Trophoblast cell (in vitro differentiated cells and primary cell): ENCODE data around the gene SLC6A4.

Source experiments
- DNase-seq, 2 donors: peaks; one replicate each; pipeline ENCODE4 v3.0.0-alpha.2; 2016
- H2AFZ ChIP-seq: 2 replicates; pipeline ENCODE4 v1.6.1; 2013; ENCODE audit warnings: low read length, moderate library complexity, mild to moderate bottlenecking; ENCODE audit not compliant: insufficient read depth, poor library complexity
- H2AK5ac ChIP-seq: 2 replicates; pipeline ENCODE4 v1.6.1; 2013; ENCODE audit warnings: mild to moderate bottlenecking, low read length
- H2BK120ac ChIP-seq: 2 replicates; pipeline ENCODE4 v1.6.1; 2013; ENCODE audit warnings: low read length, mild to moderate bottlenecking, moderate library complexity; ENCODE audit not compliant: insufficient read depth, poor library complexity
- H2BK12ac ChIP-seq: 2 replicates; pipeline ENCODE4 v1.6.1; 2013; ENCODE audit warnings: mild to moderate bottlenecking, low read length, moderate library complexity
- H2BK5ac ChIP-seq: 2 replicates; pipeline ENCODE4 v1.6.1; 2013; ENCODE audit warnings: low read length, low read depth, moderate library complexity, mild to moderate bottlenecking; ENCODE audit not compliant: poor library complexity
- H3K14ac ChIP-seq: 2 replicates; pipeline ENCODE4 v1.6.1; 2013; ENCODE audit warnings: mild to moderate bottlenecking, low read length
- H3K18ac ChIP-seq: 2 replicates; pipeline ENCODE4 v1.6.1; 2013; ENCODE audit warnings: mild to moderate bottlenecking, low read length
- H3K23ac ChIP-seq: 2 replicates; pipeline ENCODE4 v1.6.1; 2013; ENCODE audit warnings: low read length
- H3K27ac ChIP-seq: 2 replicates; pipeline ENCODE4 v1.5.1; 2013; ENCODE audit warnings: low read depth, mild to moderate bottlenecking, inconsistent platforms, low read length, moderate library complexity
- H3K27me3 ChIP-seq: 2 replicates; pipeline ENCODE4 v1.6.1; 2013; ENCODE audit warnings: inconsistent platforms, mild to moderate bottlenecking, low read length, moderate library complexity; ENCODE audit not compliant: insufficient read depth
- H3K36me3 ChIP-seq, 2 experiments: 1 replicate in 1 of 2; 2 replicates in 1 of 2; pipeline ENCODE4 v1.6.1; 2013; ENCODE audit warnings: low read length in 2 of 2, mild to moderate bottlenecking in 2 of 2, moderate library complexity in 1 of 2; ENCODE audit not compliant: insufficient read depth in 2 of 2, control insufficient read depth in 1 of 2
- H3K4ac ChIP-seq: 2 replicates; pipeline ENCODE4 v1.6.1; 2013; ENCODE audit warnings: low read depth, mild to moderate bottlenecking, low read length, moderate library complexity
- H3K4me1 ChIP-seq, 2 experiments: 1 replicate in 1 of 2; 2 replicates in 1 of 2; pipeline ENCODE4 v1.6.1; 2013; ENCODE audit warnings: low read length in 2 of 2, mild to moderate bottlenecking in 2 of 2, moderate library complexity in 1 of 2; ENCODE audit not compliant: insufficient read depth in 2 of 2, control insufficient read depth in 1 of 2
- H3K4me2 ChIP-seq: 2 replicates; pipeline ENCODE4 v1.6.1; 2013; ENCODE audit warnings: inconsistent platforms, mild to moderate bottlenecking, low read length, moderate library complexity
- H3K4me3 ChIP-seq: 2 replicates; pipeline ENCODE4 v1.5.1; 2013; ENCODE audit warnings: mild to moderate bottlenecking, low read depth, low read length, inconsistent platforms
- H3K79me1 ChIP-seq: one replicate; pipeline ENCODE4 v1.6.1; 2013; ENCODE audit warnings: low read length
- H3K79me2 ChIP-seq: 2 replicates; pipeline ENCODE4 v1.6.1; 2013; ENCODE audit warnings: low read length, mild to moderate bottlenecking; ENCODE audit not compliant: control insufficient read depth, insufficient read depth, poor library complexity
- H3K9ac ChIP-seq: 2 replicates; pipeline ENCODE4 v1.6.1; 2013; ENCODE audit warnings: mild to moderate bottlenecking, low read length
- H3K9me3 ChIP-seq: 2 replicates; pipeline ENCODE4 v1.6.1; 2013; ENCODE audit warnings: low read depth, mild to moderate bottlenecking, control low read depth, inconsistent platforms, low read length; ENCODE audit not compliant: insufficient read depth
- H4K12ac ChIP-seq: 2 replicates; pipeline ENCODE4 v1.6.1; 2013; ENCODE audit warnings: low read depth, mild to moderate bottlenecking, low read length, moderate library complexity
- H4K8ac ChIP-seq: 2 replicates; pipeline ENCODE4 v1.6.1; 2013; ENCODE audit warnings: low read depth, mild to moderate bottlenecking, low read length, moderate library complexity
- H4K91ac ChIP-seq: one replicate; pipeline ENCODE4 v1.6.1; 2013; ENCODE audit warnings: low read depth, mild to moderate bottlenecking, low read length, moderate library complexity
- WGBS: extraction: QIAGEN DNeasy Blood & Tissue Kit; methylation state at CpG from one replicate; pipeline ENCODE4 v1.1.7; 2013; ENCODE audit warnings: missing lambda C conversion rate; ENCODE audit not compliant: insufficient read length, insufficient coverage; ENCODE audit errors: extremely low coverage; 5-methylcytosine and 5-hydroxymethylcytosine counted together

The SLC6A4 gene

DNA sequence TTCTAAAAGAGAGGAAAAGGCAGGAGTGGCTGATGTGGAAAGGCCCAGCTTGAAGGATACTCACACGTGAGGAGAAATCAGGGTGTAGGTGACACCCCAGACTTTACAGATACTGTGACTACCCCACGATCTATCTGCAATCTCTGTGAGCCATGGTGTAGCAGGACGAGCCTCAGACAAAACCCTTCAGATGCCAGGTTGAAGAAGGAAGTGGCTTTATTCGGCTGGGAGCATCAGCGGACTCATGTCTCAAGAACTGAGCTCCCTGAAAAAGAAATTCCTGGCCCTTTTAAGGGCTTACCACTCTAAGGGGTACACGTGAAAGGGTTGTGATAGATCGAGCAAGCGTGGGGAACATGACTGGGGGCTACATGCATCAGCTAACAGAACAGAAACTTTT lies 4.7 kb upstream of the SLC6A4 start:
- Histone ChIP-seq H2AK5ac (no peak overlapping the region), H2BK5ac (no peak overlapping the region), H3K79me1 (no peaks in the 10 kb centered on the region), H3K9ac (no peak overlapping the region), H4K8ac (no peak overlapping the region), H4K91ac (no peak overlapping the region), H3K27me3 (peaks cover 8% of the 10 kb centered on the region), H3K18ac (no peak overlapping the region), H2BK120ac (no peak overlapping the region), H3K4ac (no peak overlapping the region), H3K23ac (no peak overlapping the region), H3K4me3 (no peak overlapping the region), H3K36me3 (no peaks in the 10 kb centered on the region), H3K27ac (no peak overlapping the region), H3K4me2 (no peak overlapping the region), H2AFZ (no peak overlapping the region), H2BK12ac (no peak overlapping the region), H3K14ac (no peak overlapping the region), H3K9me3 (peaks cover 18% of the 10 kb centered on the region), H3K4me1 (peaks cover 19 to 26% of the 10 kb centered on the region in 2 experiments), H3K79me2 (no peaks in the 10 kb centered on the region), H4K12ac (no peak overlapping the region)
- no CpG with 5 or more reads among the region's 8 CpGs for WGBS
- DNase-seq: no peak

DNA sequence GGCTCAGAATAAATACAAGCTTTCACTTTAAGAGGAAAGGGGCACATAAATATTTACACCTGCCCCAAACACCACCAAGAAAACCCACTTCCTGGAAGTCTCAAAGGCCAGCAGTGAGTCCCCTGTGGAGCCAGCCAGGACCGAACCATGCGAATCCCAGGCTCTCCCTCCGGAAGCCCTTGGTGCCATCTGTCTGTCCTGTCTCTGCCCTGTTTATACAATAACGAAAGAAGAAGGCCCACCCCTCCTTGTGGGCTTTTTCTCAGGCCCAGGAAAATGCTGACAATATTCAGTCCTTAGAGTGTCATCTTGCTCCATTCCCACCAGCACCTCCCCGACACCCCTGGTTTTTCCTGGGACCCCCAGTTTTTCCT lies 3.6 kb upstream of the SLC6A4 start:
- H2BK12ac ChIP-seq: no peak overlapping the region
- H2AK5ac ChIP-seq: no peak overlapping the region
- no peak overlapping the region for H3K4me3 ChIP-seq
- DNase-seq: no peak
- H2BK5ac ChIP-seq: no peak overlapping the region
- peaks cover 13% of the 10 kb centered on the region for H3K27me3 ChIP-seq
- H3K9me3 ChIP-seq: peaks cover 19% of the 10 kb centered on the region
- H2AFZ ChIP-seq: no peak overlapping the region
- no peaks in the 10 kb centered on the region for H3K79me2 ChIP-seq
- H3K18ac ChIP-seq: no peak overlapping the region
- no peak overlapping the region for H3K23ac ChIP-seq
- H3K4ac ChIP-seq: no peak overlapping the region
- H3K4me2 ChIP-seq: no peak overlapping the region
- H4K12ac ChIP-seq: no peak overlapping the region
- no CpG with 5 or more reads among the region's 5 CpGs for WGBS
- no peak overlapping the region for H3K9ac ChIP-seq
- H3K4me1 ChIP-seq: peaks cover 19 to 27% of the 10 kb centered on the region in 2 experiments
- H3K36me3 ChIP-seq: no peaks in the 10 kb centered on the region
- no peak overlapping the region for H3K27ac ChIP-seq
- H3K79me1 ChIP-seq: no peaks in the 10 kb centered on the region
- no peak overlapping the region for H3K14ac ChIP-seq
- H4K8ac ChIP-seq: no peak overlapping the region
- H4K91ac ChIP-seq: no peak overlapping the region
- no peak overlapping the region for H2BK120ac ChIP-seq

DNA sequence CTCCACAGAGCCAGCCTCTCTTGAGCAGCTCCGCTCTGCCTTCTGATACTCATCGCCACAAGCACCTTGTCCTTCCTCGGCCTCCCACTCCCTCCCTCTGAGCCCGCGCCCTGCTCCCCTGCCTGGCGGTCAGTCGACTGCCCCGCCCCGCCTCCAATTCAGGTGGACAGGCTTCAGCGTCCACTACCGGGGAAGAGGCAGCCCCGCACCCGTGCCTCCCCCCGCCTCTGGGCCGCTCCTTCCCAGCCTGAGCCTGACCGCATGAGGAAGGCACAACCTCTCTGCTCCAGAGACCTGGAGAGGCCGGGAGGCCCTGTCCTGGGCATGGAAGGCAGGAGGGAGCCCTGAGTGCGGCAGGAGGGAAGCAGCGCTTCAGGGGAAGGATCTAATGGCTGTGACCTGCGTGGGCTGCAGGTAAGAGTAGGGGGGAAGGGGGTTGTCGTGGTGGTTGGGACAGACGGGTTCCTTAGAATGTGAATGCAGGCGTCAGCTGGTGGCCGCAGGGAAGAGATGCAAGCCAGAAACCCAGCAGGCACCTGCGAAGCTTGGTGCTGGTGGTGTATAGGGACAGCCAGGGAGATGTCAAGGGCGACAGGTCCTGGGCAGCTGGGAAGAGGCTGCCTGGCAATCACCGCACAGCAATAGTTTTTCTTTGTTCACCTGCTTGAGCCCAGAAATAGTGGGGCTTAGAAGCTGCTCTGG lies 3.0 kb upstream of the SLC6A4 start:
- Histone ChIP-seq H3K4ac (no peak overlapping the region), H4K8ac (no peak overlapping the region), H2BK120ac (no peak overlapping the region), H3K23ac (no peak overlapping the region), H3K9me3 (peaks cover 19% of the 10 kb centered on the region), H3K27me3 (peaks cover 15% of the 10 kb centered on the region), H3K79me2 (no peaks in the 10 kb centered on the region), H2AK5ac (no peak overlapping the region), H3K27ac (no peak overlapping the region), H3K4me1 (peaks cover 19 to 27% of the 10 kb centered on the region in 2 experiments), H3K79me1 (no peaks in the 10 kb centered on the region), H4K12ac (no peak overlapping the region), H2BK12ac (no peak overlapping the region), H4K91ac (no peak overlapping the region), H3K18ac (no peak overlapping the region), H3K4me3 (no peak overlapping the region), H3K36me3 (no peaks in the 10 kb centered on the region), H2AFZ (no peak overlapping the region), H3K4me2 (peak overlapping the region; percentile 33), H3K9ac (no peak overlapping the region), H2BK5ac (no peak overlapping the region), H3K14ac (no peak overlapping the region)
- peak in 1 of 2 donors; percentile 25 for DNase-seq
- no CpG with 5 or more reads among the region's 27 CpGs for WGBS

DNA sequence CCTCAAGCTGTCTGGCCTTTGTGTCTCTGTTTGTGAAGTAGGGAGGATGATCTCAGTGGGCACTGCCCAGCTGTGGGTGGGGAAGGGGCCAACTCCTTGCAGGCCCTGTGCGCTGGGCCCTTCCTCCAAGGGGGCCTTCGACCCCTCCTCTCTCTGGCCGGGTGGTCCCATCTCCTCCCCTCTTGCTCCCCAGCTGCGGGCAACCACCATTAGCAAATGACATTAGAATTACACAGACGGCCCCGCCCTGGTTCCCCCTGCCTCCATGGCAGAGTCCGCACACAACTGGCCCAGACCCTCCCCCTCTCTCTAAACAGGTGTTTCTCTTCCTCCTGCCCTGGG lies 2.5 kb upstream of the SLC6A4 start:
- Histone ChIP-seq H2AK5ac (no peak overlapping the region), H3K27me3 (peaks cover 15% of the 10 kb centered on the region), H3K4me1 (peaks cover 19 to 27% of the 10 kb centered on the region in 2 experiments), H3K14ac (no peak overlapping the region), H4K12ac (no peak overlapping the region), H3K4ac (no peak overlapping the region), H3K9ac (no peak overlapping the region), H2BK120ac (no peak overlapping the region), H3K23ac (no peak overlapping the region), H2BK12ac (no peak overlapping the region), H3K4me3 (no peak overlapping the region), H3K79me2 (no peaks in the 10 kb centered on the region), H3K18ac (no peak overlapping the region), H3K36me3 (no peaks in the 10 kb centered on the region), H2AFZ (no peak overlapping the region), H3K79me1 (no peaks in the 10 kb centered on the region), H4K91ac (no peak overlapping the region), H3K4me2 (peak overlapping the region; percentile 33), H2BK5ac (no peak overlapping the region), H4K8ac (no peak overlapping the region), H3K9me3 (peaks cover 18% of the 10 kb centered on the region), H3K27ac (no peak overlapping the region)
- DNase-seq: no peak
- no CpG with 5 or more reads among the region's 7 CpGs for WGBS
